NCI-H1436 (cell line): ENCODE measurements around the gene ZNF283.
"Not testable (repeated sequence)": the region's sequence is repeated elsewhere in the genome, so short reads cannot be mapped to it uniquely, and the experiment has no call there.

Experiments
- DNase-seq: peaks from one replicate; lab custom pipeline; 2025; lab: John Stamatoyannopoulos, UW

The ZNF283 gene

DNA sequence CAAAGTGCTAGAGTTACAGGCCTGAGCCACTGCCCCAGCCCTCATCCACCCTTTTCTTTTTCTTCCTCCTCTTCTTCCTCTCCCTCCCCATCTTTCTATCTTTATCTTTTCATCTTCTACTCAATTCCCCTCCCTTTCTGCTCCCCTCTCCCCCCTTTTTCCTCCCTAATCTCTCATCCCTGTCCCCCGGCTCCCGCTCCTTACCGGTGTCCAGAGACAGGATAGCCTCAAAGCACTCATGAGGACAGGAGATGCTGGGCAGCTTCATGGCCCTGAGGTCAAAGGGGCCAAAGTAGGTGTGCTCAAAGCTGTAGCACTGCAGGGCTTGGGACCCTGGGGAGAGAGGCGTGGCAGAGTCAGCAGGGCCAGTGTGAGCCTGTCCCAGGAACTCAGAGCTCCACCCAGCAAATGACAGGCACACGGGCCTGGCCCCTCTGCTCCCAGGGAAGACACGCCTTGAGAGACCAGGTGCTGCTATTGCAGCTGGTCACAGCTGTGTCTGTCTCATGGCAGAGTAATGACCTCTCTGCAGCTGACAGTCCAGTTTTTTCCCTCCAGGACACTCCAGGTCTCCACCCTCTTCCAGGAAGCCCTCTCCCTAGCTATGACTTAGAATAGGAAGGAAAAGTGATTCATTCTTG is 27.5 kb upstream of the ZNF283 start:
- DNase-seq = no peak

DNA sequence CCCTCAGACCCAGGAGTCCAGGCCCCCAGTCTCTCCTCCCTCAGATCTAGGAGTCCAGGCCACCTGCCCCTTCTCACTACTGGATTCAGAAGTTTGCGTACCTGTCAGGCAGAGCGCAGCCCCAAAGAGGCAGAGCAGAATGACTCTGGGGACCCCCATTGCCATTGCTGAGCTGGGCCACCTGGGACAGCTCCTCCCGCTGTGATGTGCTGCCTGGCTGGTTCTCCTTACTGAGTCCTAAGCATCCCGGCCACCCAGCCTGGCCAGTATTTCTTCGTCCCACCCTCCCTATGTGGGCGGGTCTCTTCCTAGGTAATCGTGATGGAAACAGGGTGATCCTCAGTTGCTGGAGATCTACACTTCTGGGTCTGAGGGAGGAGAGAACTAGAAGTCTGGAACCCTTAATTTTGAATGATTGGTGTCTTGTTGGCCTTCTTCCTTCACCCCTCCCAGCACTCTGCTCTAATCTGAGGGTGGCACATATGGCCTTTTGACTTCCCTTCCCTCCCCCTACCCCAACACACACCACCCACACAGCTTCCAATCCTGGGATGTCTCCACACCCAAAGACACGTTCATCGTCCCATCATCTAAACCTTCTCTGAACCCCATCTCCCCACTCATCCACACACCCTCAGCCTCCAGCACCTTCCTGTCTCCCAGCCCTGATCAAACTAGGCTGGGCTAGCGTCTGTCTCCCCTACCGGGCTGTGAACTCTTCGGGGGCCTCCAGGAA is 24.7 kb upstream of the ZNF283 start, which contains the start of gene LYPD5:
Gene LYPD5 (minus strand): TSS at position 232 of the 736 bp plus-strand sequence. CDS start 67 bp downstream, at position 165.
- no peak for DNase-seq

DNA sequence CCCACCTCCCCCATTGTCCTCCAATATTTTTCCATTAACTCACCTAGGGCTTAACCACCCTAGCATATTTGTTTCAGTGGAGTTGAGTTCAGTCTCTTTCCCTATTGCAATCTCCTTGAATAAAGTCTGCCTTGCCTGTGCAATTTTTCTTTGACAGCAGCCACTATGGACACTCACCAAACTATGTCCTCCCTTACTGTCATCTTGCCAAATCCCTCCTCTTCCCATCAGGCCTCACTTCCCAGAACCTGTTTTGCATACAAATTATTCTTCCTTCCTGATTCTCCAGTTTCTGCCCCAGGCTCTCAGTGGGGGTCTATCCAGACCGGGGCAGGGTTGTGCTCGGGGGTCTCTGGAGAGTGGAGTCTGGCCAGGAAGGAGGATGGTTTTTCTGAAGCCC is 22.7 kb upstream of the ZNF283 start:
- DNase-seq = no peak

DNA sequence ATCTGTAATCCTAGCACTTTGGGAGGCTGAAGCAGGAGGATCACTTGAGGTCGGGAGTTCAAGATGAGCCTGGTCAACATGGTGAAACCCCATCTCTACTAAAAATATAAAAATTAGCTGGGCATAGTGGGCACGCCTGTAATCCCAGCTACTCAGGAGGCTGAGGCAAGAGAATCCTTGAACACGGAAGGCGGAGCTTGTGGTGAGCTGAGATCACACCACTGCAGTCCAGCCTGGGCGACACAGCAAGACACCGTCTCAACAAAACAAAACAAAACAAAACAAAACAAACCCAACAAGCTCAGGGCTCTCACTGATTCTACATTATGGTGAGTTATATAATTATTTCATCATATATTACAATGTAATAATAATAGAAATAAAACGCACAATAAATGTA is 20.7 kb upstream of the ZNF283 start:
- not testable (repeated sequence) for DNase-seq

DNA sequence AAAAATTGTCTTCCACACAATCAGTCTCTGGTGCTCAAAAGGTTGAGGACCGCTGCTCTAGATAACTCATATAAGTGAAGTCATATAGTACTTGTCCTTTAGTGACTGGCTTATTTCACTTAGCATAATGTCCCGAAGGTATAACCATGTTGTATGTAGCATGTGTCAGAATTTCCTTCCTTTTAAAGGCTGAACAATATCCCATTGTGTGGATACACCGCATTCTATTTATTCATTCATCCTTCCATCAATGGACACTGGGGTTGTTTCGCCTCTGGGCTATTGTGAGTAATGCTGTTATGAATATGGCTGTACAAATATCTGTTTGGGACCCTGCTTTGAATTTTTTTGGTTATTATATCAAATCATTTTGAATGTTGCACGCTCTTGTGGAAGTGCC is 20.3 kb upstream of the ZNF283 start:
- no peak for DNase-seq

DNA sequence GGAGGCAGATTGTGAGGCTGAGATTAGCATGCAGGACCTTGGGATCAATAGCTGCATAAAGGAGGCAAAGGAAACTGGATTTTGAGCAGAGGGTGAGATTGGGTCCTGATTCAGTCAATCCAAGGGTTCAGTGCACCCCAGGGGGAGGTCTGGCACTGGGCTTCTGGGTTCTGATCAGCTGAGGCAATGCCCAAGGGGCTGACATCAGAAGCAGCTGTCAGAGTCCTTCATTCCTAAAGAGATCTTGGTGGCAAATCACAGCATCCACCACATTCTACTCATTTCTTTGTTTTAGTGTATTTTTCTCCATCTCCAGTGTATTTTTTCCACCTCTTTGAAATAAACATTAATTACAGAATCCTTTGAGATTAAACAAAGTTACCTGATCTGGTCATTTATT is 19.5 kb upstream of the ZNF283 start:
- no peak for DNase-seq

DNA sequence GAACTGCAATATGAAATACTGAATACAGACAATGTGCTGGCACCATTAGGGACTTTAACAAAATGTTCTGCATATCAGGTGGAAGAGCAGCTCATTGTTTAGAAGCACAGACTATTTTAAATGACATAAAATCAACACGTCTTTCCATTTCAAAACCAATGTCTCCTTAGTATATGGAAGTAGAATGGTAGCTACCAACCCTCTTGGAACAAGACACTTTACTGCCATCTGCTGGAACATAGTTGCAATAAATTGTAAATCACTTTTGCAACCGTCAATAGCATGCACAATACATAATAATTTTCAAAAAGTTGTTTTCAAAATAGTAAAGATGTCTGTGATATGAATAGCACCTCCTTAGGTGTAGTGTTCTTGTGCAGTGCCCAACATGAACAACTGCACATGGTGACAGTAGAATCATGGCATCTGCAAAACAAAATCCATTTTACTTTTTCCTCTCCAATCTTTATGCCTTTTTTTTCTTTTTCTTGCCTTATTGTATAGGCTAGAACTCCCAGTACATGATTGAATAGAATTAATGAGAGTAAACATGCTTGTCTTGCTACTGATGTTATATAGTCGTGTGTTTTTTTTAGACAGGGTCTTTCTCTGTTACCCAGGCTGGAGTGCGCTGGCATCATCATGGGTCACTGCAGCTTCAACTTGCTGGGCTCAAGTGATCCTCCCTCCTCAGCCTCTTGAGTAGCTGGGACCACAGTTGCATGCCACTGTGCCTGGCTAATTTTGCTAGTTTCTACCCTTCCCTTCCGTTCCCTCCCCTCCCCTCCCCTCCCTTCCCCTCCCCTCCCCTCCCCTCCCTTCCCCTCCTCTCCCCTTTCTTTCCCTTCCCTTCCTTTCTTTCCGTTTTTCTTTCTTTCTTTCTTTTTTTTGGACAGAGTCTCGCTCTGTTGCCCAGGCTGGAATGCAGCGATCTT is 17.1 kb upstream of the ZNF283 start:
- DNase-seq = peak; percentile 59

DNA sequence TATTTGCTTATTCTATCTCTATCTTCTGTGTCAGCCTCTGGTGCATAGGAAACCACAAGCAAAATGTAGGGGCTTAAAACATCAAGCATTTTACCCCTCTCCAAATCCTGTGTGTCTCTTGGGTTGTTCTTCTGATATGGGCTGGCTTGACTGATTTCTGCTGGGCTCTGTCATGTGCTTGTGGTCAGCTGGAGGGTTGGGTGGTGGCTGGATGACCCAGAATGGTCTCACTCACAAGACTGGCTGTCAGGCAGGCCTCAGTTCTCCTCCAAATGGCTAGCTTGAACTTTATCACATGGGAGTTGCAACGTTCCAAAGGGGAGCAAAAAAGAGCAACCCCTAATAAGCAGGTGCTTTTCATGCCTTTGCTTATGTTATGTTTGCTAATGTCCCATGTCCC is 15.3 kb upstream of the ZNF283 start:
- DNase-seq = no peak

DNA sequence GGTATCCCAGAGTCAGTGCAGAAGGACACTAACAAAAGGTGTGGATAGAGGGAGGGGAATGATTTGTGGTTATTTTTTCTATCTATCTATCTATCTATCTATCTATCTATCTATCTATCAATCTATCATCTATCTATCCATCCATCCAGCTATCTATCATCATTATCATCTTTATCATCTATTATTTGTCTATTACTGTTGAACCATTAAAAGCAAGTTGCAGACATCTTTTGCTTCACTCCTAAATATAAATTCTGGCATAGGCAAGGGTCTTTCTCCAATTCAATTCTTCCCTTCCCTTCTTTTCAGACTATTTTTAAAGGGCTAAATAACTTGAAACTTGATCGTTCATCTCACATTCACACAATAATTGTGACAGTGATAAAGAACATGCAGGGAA is 14.9 kb upstream of the ZNF283 start:
- DNase-seq = no peak

DNA sequence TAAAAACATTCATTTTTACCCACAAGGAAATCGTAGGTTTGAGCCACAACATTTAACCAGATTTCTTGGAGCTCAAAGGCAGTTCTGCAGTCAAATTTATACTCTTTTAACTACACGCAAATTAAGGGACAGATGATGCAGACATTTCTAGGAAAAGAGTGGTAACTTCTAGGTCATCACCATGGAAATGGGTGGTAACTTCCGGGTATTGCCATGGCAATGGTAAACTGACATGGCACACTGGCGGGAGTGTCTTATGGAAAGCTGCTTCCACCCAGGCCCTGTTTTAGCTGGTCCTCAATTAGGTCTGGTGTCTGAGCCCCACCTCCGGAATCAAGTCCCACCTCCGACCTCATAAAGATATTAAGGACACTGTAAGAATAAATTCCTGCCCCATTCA is 14.4 kb upstream of the ZNF283 start:
- DNase-seq = no peak

DNA sequence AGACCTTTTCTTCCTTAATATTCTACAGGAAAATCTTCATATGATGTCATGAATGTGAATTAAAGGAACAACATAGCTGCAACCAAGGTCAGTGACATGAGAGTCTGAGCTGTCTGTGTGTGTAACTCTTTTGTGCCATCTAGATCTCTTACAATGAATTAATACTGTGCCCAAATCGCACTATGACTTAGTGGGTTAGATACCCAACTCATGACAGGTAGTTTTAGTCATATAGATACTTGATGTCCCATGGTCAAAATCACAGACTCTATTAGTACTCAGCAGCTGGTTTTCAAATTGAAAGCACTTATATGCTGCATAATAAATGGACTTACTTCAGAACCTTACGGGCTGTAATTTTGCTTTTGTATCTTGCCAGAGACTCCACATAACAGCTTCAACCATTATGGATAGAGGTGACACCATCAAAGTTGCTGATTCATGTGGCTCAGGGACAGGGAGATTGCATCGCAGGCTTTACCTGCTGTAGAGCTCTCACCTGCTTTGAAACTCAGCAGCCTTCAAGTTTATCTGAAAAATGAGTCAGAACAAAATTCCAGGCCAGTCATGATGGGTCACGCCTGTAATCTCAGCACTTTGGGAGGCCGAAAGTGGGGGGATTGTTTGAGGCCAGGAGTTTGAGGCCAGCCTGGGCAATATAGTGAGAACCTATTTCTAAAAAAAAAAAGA is 12.3 kb upstream of the ZNF283 start:
- DNase-seq = no peak

DNA sequence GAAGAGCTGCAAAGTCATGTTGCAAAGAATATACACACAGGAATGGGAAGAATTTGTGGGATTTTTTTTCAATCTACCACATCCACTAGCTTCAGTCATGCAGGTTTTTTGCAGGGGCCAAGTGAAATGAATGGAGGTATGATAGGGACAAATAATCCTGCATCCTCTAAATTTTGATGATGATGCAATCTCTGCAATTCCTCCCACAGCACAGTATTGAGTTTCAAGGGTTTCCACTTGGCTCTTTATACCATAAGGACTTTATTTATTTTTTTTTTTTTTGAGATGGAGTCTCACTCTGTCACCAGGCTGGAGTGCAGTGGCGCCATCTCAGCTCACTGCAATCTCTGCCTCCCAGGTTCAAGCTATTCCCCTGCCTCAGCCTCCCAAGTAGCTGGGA is 9.7 kb upstream of the ZNF283 start:
- not testable (repeated sequence) for DNase-seq

DNA sequence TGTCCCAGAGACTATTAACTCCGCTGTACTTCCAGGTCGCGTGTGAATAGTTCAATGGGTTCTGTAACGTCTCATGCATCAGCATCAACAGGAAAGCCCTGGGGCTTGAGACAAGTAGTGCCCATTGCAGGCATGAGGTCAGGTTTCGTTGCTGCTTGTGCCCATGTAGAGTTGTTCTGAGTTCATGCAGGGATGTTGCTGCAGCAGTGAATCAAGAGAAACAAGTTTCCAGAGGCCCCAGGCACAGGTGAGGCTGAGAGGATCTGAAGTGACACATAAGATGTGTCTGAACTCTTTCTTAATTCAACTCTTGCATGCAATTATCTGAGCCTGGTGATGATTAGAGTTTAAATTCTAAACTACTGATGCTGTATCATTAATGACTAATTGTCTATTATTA is 8.6 kb upstream of the ZNF283 start:
- no peak for DNase-seq

DNA sequence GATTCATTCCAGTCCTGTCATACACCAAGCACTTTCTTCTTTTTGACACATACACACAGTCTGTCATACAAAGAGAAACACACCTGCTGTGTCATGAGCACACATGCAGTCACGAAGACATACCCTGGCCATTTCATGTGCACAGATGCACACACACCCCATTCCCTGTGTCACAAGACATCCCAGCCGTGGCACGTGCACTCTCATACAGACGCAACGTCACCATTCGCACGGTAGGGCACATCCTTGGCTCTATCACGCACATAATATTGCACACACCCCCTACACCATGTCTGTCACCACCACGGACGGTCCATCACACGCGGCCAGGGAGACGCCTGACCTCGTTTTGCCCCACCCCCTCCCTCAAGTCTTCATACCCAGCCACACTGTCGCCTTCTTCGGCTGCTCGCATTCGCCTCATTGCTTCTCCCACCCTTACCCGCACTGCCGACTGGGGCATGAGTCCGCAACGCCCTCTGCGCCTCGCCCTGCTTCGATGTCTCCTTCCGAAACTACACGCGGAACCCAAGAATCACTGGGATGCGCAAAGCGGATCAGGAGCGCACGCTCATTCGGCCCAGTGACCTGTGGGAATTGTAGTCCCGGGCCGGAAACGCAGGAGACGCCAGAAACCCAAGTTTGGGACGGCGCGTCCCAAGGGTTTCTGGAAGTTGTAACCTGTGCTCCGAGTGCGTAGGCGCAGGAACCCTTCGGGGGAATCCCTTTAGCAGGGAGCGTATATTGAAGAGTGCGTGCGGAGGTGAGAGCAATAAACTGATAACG is 6.8 kb upstream of the ZNF283 start:
- DNase-seq = no peak

DNA sequence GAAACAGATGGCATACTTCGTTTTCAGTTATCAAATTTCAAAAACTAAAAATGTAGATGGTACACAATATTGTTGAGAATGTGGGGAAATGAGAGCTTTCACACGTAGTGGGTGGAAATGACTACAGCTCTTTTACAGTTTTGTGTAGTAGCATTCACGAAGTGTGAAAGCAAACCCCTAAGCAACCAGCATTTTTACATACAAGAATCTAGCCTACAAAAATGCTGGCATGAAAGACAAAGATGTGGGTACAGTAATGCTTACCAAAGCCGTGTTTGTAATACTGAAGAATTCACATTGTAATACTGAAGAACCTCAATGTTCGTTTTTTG is 6.3 kb upstream of the ZNF283 start:
- no peak for DNase-seq

DNA sequence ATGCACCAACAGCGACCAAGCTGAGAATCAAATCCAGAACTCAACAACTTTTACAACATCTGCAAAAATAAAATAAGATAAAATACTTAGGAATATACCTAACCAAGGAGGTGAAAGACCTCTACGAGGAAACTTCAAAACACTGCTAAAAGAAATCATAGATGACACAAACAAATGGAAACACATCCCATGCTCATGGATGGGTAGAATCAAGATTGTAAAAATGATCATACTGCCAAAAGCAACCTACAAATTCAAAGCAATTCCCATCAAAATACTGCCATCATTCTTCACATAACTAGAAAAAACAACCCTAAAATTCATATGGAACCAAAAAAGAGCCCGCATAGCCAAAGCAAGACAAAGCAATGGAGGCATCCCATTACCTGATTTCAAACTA is 3.3 kb upstream of the ZNF283 start:
- not testable (repeated sequence) for DNase-seq

DNA sequence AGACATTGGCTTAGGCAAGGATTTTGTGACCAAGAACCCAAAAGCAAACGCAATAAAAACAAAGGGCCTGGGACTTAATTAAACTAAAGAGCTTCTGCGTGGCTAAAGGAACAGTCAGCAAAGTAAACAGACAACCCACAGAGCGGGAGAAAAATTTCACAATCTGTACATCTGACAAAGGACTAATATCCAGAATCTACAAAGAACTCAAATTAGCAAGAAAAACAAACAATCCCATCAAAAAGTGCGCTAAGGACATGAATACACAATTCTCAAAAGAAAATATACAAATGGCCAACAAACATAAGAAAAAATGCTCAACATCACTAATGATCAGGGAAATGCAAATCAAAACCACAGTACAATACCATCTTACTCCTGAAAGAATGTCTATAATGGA is 2.5 kb upstream of the ZNF283 start:
- DNase-seq = not testable (repeated sequence)

DNA sequence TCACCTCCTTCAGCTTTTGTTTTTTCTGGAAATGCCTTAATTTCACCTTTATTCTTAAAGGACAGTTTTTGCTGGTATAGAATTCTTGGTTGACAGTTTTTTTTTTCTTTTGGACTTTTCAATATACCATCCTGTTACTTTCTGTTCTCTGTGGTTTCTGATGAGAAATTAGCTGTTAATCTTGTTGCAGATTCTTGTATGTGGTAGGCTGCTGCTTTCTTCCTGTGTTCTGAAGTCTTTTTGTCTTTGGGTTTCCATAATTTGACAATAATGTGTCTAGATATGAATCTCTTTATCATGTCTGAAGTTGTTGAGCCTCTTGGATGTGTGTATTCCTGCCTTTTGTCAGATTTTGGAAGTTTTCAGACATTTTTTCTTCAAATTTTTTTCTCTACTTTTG is 12.0 kb downstream of the ZNF283 start:
- no peak for DNase-seq

DNA sequence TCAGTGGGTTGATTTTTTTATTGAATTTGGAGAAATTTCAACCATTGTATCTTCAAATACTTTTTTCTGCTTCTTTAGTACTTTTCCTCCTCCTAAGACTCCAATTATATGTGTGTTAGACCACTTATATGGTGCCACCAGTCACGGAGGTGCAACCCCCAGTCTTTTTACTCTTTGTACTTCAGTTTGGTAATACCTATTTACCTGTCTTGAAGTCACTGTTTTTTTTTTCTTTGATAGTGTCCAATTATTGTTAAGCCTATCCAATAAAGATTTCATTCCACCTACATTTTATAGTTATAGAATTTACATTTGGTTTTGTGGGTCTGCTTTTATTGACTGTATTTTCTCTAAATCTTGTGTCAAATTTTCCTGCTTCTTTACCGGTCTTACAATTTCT is 14.9 kb downstream of the ZNF283 start:
- DNase-seq = no peak

DNA sequence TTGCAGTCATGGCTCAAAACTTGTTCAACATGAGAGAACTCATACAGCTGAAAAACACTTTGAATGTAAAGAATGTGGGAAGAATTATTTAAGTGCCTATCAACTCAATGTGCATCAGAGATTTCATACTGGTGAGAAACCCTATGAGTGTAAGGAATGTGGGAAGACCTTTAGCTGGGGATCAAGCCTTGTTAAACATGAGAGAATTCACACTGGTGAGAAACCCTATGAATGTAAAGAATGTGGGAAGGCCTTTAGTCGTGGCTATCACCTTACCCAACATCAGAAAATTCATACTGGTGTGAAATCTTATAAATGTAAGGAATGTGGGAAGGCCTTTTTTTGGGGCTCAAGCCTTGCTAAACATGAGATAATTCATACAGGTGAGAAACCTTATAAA is 20.1 kb downstream of the ZNF283 start:
- no peak for DNase-seq

DNA sequence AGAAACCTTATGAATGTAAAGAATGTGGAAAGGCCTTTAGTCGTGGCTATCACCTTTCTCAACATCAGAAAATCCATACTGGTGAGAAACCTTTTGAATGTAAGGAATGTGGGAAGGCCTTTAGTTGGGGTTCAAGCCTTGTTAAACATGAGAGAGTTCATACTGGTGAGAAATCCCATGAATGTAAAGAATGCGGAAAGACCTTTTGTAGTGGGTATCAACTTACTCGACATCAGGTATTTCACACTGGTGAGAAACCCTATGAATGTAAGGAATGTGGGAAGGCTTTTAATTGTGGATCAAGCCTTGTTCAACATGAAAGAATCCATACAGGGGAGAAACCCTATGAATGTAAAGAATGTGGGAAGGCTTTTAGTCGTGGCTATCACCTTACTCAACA is 20.8 kb downstream of the ZNF283 start:
- no peak for DNase-seq
